Omental fat pad (tissue), 4 donors: ENCODE data around the gene AKNA. TPM values are rescaled to one million over a fixed set of nuclear protein-coding genes. Genes with fewer than 3 reads are reported as not detected.
A peak's percentile ranks its signal among the peaks of the same experiment; 100 is the strongest.

ENCODE experiments used
- ATAC-seq: fragments of 150-250 bp; one replicate; pipeline ENCODE4 v1.9.1; 2016; ENCODE audit warnings: mild to moderate bottlenecking, moderate library complexity; ENCODE audit not compliant: low FRiP score
- DNase-seq: peaks from one replicate; pipeline ENCODE4 v3.0.0-alpha.2; 2019; ENCODE audit warnings: low spot score
- CTCF ChIP-seq, 3 donors: fragments of 450-650 bp; IDR thresholded peaks; one replicate each; pipeline ENCODE4 v1.5.1; 2016 to 2017; ENCODE audit warnings: antibody characterized with exemption in 3 of 3, mild to moderate bottlenecking in 3 of 3, moderate library complexity in 2 of 3
- total RNA-seq, 4 donors: library from RNA; depleted of rRNA; stranded (reverse); fragments of >200 nt; gene quantifications; one replicate each; pipeline ENCODE4 v1.1.0, GENCODE V29; 2016

The AKNA gene
- total RNA-seq, 4 donors from 2014 or later, result 22.6 to 86.1 (median 71.5) TPM

- peak; percentile 58 for DNase-seq
- ATAC-seq, result peak; percentile 86
- TF ChIP-seq CTCF (IDR thresholded peaks at IDR 0.05), result no peak
Observed at GRCh38 chr9:114371973-114372917, 15.5 kb downstream of the AKNA start.

GRCh38 chr9:114371343-114371944 is 16.3 kb downstream of the AKNA start:
- DNase-seq, result no peak
- no peak for ATAC-seq
- no peak for TF ChIP-seq CTCF (IDR thresholded peaks at IDR 0.05)

GRCh38 chr9:114370968-114371320 is 16.8 kb downstream of the AKNA start:
- DNase-seq (no peak), ATAC-seq (no peak)
- no peak for TF ChIP-seq CTCF (IDR thresholded peaks at IDR 0.05)

GRCh38 chr9:114370251-114370967 is 17.4 kb downstream of the AKNA start:
- DNase-seq, result no peak
- no peak for TF ChIP-seq CTCF (IDR thresholded peaks at IDR 0.05)
- ATAC-seq, result no peak

- ATAC-seq (no peak), DNase-seq (no peak)
- no peak for TF ChIP-seq CTCF (IDR thresholded peaks at IDR 0.05)
Observed at GRCh38 chr9:114369216-114370130, 18.3 kb downstream of the AKNA start.
